GM19351 (cell line): Measurements from ENCODE around the gene FNIP2.

Experiments
- ATAC-seq: cut with Tn5 transposase; IDR thresholded peaks from one replicate; pipeline ENCODE4 v1.9.1; 2021; ENCODE audit warnings: mild to moderate bottlenecking, moderate library complexity; ENCODE audit not compliant: unreplicated experiment

The FNIP2 gene

DNA sequence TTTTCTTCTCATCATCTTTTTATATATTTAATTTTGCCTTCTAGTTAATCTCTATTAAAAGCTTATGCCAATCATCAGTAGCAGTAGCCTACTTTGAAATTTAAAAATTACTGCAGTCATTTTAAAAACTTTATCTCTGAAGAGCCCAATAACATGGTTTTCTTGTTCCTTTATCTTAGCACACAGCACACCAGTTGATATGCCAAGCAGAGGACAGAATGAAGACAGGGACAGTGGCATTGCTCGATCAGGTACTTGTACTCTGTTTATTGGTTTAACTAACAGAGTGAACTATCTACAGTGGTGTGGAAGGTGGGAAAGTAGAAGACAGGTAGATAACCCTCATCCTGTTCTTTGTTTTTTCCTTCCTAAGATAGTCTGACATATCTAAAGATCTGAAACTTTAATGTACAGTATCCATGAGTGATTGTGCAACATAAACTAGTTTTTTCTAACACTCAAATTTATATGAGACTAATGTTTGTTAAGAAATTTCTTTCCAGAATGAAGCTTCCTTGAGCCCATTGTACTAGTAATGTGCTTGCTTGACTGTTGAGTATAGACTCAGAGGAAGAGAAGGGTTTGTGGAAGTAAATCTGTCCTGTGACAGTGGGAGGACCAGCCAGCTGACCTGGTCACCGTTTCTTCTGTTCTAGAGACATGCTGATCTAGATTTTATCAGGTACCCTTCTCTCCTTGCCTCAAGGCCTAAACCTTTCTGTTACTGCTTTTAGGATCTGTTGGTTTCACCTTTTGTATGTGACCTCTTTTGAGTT is 66.6 kb downstream of the FNIP2 start:
- no peak for ATAC-seq

DNA sequence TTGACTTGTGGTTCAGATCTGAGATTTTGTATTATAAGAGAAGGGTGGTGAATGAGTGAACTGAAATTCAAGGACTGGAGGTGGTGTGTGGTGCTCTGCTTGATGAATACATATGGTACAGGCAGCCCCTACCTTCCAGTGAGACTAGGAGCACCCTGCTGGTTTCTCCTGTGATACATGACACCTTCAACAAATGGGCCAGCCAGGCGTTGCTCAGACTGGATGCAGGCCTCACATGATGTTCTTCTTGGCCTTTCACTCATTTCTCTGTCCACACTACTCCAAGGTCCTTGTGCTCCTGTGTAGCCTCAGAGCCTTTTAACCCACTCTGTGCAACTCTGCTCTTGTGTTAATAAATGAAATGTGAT is 67.2 kb downstream of the FNIP2 start:
- no peak for ATAC-seq

- ATAC-seq: no peak
Observed at GRCh38 chr4:158836828-158837449, 68.1 kb downstream of the FNIP2 start.

- no peak for ATAC-seq
Observed at GRCh38 chr4:158837527-158838141, 68.8 kb downstream of the FNIP2 start.

GRCh38 chr4:158840131-158840530 is 71.3 kb downstream of the FNIP2 start:
- no peak for ATAC-seq

DNA sequence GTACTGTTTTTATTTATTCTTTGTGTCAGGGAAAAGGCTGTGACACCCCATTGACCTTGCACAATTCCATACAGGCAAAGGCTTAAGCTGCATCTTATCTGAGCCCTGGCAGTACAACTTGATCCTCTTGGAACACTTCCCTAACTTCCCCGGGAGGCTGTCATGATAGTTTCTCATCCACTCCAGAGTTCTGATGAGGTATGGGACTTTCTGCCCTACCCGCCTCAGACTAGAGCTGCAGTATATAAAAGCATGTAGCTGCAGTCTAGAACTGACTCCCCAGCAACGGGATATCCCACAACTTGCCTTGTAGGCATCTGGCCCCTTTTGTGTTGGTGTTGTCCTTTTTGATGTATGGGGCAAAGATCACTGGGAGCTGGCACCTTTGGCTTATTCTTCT is 72.7 kb downstream of the FNIP2 start:
- ATAC-seq: no peak

DNA sequence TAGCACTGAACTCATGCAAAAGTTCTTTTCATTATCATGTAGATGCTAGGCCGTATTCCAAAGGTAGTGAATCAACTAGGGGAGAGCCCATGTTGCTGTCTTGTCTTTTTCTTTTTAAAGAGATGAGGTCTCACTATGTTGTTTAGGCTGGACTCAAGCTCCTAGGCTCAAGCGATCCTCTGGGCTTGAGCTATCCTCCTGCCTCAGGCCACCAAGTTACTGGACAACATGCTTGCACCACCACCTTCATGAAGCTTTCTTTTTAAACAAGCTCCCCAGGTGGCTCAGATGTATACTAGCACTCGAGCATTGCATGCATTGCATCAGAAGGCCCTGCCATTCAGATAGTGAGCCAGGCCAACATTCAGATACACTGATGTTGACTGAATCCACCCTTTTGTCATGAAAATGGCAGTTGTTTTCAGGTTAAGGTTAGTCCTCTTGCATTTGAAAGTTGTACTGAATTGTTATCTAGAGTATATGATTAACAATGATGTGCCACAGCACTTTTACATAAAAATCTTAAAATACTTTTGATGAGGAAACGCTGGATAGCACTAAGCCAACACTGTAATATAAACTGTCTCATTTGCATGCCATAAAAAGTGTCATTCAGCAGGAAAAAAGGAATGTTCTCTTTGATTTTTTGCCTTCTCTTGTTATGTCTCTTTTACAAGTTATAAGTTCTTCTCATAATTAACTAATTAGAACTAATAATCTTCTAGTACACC is 76.7 kb downstream of the FNIP2 start:
- ATAC-seq: no peak

GRCh38 chr4:158847535-158847934 is 78.7 kb downstream of the FNIP2 start:
- no peak for ATAC-seq

- ATAC-seq: no peak
Observed at GRCh38 chr4:158849681-158850080, 80.9 kb downstream of the FNIP2 start.

GRCh38 chr4:158850371-158850770 is 81.5 kb downstream of the FNIP2 start:
- ATAC-seq: no peak

- no peak for ATAC-seq
Observed at GRCh38 chr4:158850800-158851644, 82.2 kb downstream of the FNIP2 start.

- no peak for ATAC-seq
Observed at GRCh38 chr4:158854236-158854635, 85.4 kb downstream of the FNIP2 start.

GRCh38 chr4:158856852-158857251 is 88.0 kb downstream of the FNIP2 start:
- peak; percentile 43 for ATAC-seq

GRCh38 chr4:158857951-158858350 is 89.1 kb downstream of the FNIP2 start:
- no peak for ATAC-seq

DNA sequence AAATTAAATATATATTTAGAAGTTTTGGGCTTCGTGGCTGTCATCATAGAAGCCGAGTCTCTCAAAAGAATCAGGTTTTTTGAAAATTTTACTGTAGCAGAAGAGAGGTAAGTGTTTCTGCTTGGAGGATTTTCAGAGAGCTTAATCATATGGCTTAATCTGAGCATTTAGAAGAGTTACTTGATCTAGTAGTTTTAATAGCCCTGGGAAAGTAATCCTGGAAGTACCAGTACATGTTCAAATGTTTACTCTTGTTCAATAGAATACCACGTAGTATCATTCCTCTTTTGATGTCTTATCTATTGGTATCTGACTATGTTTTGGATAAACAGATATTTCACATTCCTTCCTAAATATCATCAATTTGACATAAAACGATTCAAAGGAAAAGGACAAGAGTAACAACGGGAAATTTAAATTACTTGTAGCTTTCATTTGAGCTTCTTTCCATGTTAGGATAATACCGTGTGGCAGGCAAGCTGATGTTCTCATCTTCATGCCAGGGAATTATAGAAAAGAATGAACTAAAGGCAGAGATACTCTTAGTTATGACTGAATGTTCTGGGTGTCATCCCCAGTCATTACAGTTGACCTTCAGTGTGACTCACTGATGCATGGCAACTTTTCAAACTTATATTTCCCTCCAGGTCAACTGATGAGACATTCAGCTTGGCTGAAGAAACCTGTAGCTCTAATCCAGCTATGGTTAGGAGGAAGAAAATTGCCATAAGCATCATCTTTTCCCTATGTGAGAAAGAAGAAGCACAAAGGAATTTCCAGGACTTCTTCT is 89.8 kb downstream of the FNIP2 start:
- ATAC-seq: no peak

- ATAC-seq: no peak
Observed at GRCh38 chr4:158859661-158860060, 90.8 kb downstream of the FNIP2 start.

DNA sequence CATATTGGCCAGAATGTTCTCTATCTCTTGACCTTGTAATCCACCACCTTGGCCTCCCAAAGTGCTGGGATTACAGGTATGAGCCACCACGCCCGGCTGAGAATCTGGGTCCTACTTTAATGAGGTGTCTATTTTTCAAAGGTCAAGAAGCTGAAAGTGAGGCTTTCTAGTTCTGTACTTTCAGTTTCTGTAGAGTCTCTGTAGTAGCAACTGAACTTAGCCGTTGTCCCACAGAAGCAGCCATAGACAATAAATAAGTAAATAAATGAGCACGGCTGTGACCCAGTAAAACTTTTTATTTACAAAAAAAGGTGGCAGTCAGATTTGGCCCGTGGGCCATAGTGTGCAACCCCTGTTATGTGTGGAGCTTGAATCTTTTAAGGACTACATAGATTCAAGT is 92.0 kb downstream of the FNIP2 start:
- peak; percentile 86 for ATAC-seq

- peak; percentile 65 for ATAC-seq
Observed at GRCh38 chr4:158861281-158861680, 92.5 kb downstream of the FNIP2 start.

- ATAC-seq: peak; percentile 20
Observed at GRCh38 chr4:158861766-158862165, 92.9 kb downstream of the FNIP2 start.

- ATAC-seq: no peak
Observed at GRCh38 chr4:158863296-158863695, 94.5 kb downstream of the FNIP2 start.
